K562 (cell line): Measurements from ENCODE around the gene ZFHX2.

ENCODE experiments used
- BHLHE40 ChIP-seq: IDR thresholded peaks from 2 replicates; pipeline ENCODE4 v1.6.1; 2011; ENCODE audit warnings: low read length, improper control_type of control experiment
- ETV6 ChIP-seq, 3 experiments: fragments of 150-350 bp in 1 of 3; sonication (generic) in 1 of 3; formaldehyde crosslinking in 1 of 3; IDR thresholded peaks; 2 replicates each; pipeline versions ENCODE4 v1.6.1 to v1.8.0; 2014 to 2022; ENCODE audit warnings: borderline replicate concordance in 2 of 3, low read depth in 2 of 3, antibody characterized with exemption in 1 of 3, low read length in 1 of 3, mild to moderate bottlenecking in 1 of 3, missing genetic modification reagents in 1 of 3
- FOSL1 ChIP-seq: fragments of 200-800 bp; sonication (Bioruptor generic); conservative IDR thresholded peaks from 2 replicates; pipeline ENCODE4 v1.6.1; 2016; ENCODE audit warnings: missing genetic modification characterization, missing compliant biosample characterization
- LARP7 ChIP-seq: fragments of 450-650 bp; IDR thresholded peaks from 2 replicates; pipeline ENCODE4 v1.6.1; 2016
- SAFB ChIP-seq: fragments of 200-400 bp; formaldehyde crosslinking; IDR thresholded peaks from 2 replicates; pipeline ENCODE4 v1.6.1; 2017; ENCODE audit warnings: low read depth, low read length, borderline replicate concordance
- SIRT6 ChIP-seq: IDR thresholded peaks from one replicate; pipeline ENCODE4 v1.6.1; 2012; ENCODE audit warnings: low read depth, mild to moderate bottlenecking, control low read depth, inconsistent platforms, low read length, moderate library complexity
- TEAD2 ChIP-seq: fragments of 450-650 bp; IDR thresholded peaks from 2 replicates; pipeline ENCODE4 v1.6.1; 2016; ENCODE audit warnings: missing genetic modification characterization, control low read depth, missing compliant biosample characterization
- TGIF2 ChIP-seq: sonication (generic); formaldehyde crosslinking; IDR thresholded peaks from 2 replicates; pipeline ENCODE4 v1.8.1; 2022; ENCODE audit warnings: mild to moderate bottlenecking, missing genetic modification reagents, moderate library complexity
- ZNF586 ChIP-seq: fragments of 450-650 bp; formaldehyde crosslinking; conservative IDR thresholded peaks from 2 replicates; pipeline ENCODE4 v1.4.0; 2020; ENCODE audit warnings: mild to moderate bottlenecking, moderate library complexity
- TF ChIP-seq, protein P1 (sequence below): fragments of 250-450 bp; sonication (Bioruptor Pico); IDR thresholded peaks from 2 replicates; pipeline ENCODE4 v1.5.0; 2021
- TF ChIP-seq, protein P2 (sequence below), 3 experiments: IDR thresholded peaks in 2 of 3; conservative IDR thresholded peaks in 1 of 3; 2 replicates each; pipeline ENCODE4 v1.5.1; 2011 to 2012; ENCODE audit warnings: low read length in 3 of 3, mild to moderate bottlenecking in 3 of 3, control low read depth in 2 of 3, improper control_type of control experiment in 1 of 3, inconsistent platforms in 1 of 3, low read depth in 1 of 3, mixed read lengths in 1 of 3, moderate library complexity in 1 of 3; ENCODE audit not compliant: insufficient read depth in 2 of 3

DNA sequence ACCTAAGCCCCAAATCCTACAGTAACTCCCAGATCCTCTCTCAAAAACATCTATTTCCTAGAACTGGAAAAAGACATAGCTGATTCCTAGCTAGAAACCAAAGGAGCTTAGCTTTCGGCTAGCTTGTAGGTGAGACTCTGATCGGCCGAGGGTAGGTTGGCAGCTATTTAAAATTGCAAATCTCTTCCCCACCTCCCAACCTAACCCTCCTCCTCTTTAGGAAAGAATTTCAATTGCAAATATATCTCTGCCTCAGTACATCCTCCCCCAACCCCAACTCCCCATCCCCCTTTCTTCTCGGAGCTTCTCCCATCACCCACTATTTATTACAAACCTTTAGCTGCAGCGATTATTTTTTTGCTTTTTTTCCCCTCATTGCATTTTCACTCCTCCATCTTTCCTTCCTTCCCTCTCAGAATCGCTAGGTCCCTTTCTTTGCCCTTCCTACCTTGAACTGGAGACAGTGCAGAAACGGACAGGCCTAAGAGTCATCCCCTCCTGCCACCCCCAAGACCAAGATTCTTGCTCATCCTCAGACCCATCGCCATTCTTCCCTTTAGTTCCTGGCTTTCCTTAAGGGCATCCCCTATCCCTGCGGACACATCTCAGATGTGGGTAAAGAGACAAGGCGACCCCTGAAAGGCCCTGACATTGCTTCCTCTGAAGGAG lies 13.4 kb downstream of the ZFHX2 start:
- no peak for TF ChIP-seq SAFB
- TF ChIP-seq, protein P1, sequence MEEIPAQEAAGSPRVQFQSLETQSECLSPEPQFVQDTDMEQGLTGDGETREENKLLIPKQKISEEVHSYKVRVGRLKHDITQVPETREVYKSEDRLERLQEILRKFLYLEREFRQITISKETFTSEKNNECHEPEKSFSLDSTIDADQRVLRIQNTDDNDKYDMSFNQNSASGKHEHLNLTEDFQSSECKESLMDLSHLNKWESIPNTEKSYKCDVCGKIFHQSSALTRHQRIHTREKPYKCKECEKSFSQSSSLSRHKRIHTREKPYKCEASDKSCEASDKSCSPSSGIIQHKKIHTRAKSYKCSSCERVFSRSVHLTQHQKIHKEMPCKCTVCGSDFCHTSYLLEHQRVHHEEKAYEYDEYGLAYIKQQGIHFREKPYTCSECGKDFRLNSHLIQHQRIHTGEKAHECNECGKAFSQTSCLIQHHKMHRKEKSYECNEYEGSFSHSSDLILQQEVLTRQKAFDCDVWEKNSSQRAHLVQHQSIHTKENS (CRISPR knock-in tag) = no peak
- no peak for TF ChIP-seq SIRT6
- TF ChIP-seq FOSL1 (tag) = no peak
- no peak for TF ChIP-seq TGIF2 (CRISPR knock-in tag)
- TF ChIP-seq TEAD2 (tag) = no peak
- TF ChIP-seq, protein P2, sequence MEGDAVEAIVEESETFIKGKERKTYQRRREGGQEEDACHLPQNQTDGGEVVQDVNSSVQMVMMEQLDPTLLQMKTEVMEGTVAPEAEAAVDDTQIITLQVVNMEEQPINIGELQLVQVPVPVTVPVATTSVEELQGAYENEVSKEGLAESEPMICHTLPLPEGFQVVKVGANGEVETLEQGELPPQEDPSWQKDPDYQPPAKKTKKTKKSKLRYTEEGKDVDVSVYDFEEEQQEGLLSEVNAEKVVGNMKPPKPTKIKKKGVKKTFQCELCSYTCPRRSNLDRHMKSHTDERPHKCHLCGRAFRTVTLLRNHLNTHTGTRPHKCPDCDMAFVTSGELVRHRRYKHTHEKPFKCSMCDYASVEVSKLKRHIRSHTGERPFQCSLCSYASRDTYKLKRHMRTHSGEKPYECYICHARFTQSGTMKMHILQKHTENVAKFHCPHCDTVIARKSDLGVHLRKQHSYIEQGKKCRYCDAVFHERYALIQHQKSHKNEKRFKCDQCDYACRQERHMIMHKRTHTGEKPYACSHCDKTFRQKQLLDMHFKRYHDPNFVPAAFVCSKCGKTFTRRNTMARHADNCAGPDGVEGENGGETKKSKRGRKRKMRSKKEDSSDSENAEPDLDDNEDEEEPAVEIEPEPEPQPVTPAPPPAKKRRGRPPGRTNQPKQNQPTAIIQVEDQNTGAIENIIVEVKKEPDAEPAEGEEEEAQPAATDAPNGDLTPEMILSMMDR (IDR thresholded peaks at IDR 0.05 in 2 of 3, conservative IDR thresholded peaks at IDR 0.05 in 1 of 3; ENCODE audit: insufficient read depth in 2 of 3, low read depth in 1 of 3, low read length in 3 of 3) = no peak
- TF ChIP-seq ZNF586 (CRISPR knock-in tag) = no peak
- TF ChIP-seq LARP7 = no peak
- TF ChIP-seq ETV6 (IDR thresholded peaks at IDR 0.05; ENCODE audit: borderline replicate concordance in 1 of 2, low read depth in 2 of 2, low read length in 1 of 2) = no peak
- no peak for TF ChIP-seq ETV6 (CRISPR knock-in tag; IDR thresholded peaks at IDR 0.05; ENCODE audit: borderline replicate concordance)
- no peak for TF ChIP-seq BHLHE40
